Stimulated activated CD8-positive, alpha-beta memory T cell treated with anti-CD3 and anti-CD28 coated beads, Interleukin-12 subunit alpha, Interleukin-12 subunit beta, amount 100 ng/mL, for 24 hours (primary cell): ENCODE measurements around the gene KDM5A.
"Not testable (repeated sequence)": the region's sequence is repeated elsewhere in the genome, so short reads cannot be mapped to it uniquely, and the experiment has no call there.

ENCODE experiments used
- DNase-seq: peaks from one replicate; pipeline ENCODE4 v3.0.0-alpha.2; 2020; ENCODE audit errors: extremely low read depth

KDM5A gene

DNA sequence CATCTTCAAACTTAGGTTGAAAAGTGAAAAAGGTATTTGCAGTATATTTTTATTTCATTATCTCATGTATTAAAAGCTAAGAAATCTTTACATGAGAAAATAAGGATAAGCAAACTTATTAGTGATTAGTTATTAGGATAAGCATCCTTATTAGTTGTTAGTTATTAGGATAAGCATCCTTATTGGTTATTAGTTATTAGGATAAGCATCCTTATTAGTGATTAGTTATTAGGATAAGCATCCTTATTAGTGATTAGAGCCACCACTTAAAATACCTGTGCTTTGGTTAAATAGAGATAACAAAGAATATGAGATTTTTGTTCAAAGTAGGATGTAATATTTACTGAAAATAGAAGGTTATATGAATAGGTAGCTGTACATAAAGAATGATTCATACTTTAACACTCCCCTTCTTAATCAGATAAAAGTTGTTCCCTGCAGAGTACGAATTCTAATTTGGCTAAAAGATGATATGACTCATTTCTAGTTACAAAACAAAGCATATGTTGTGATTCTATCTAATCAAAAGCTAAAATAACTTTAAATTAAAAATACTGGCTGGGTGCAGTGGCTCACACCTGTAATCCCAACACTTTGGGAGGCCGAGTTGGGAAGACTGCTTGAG is 56.4 kb downstream of the KDM5A start:
- DNase-seq, result no peak

GRCh38 chr12:331287-331686 is 57.8 kb downstream of the KDM5A start:
- no peak for DNase-seq

DNA sequence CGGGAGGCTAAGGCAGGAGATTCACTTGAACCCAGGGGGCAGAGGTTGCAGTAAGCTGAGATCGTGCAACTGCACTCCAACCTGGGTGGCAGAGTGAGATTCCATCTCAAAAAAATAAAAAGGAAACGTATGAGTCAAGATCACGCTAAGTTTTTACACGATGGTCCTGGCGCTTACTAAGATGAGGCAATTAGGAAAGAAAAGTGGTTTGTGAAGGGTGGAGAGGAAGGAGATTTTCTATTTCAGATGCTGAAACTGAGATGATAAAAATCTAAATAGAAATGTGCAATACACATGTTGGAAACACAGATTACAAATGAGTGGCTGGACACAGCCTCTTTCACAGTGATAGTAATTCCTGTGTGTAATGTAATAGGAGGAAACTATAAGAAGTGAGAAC is 63.2 kb downstream of the KDM5A start:
- no peak for DNase-seq

DNA sequence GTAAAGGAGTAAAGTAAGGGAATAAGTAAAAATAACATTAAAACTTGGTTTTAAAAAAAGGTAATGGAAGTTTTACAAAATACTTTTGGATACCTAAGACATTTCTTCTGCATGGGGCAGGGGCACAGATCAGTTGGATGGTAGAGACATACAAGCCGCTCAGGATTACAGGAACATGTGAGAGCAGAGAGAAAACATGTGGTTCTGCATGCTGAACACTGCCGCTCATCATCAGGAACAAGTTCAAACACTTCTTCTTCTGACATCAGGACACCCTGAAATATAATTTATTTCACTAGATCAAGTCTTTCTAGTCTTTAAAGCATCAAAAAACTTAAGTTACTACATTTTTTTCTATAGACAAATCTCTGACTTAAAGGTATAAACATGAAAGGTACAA is 65.6 kb downstream of the KDM5A start:
- no peak for DNase-seq

GRCh38 chr12:321606-322326 is 67.4 kb downstream of the KDM5A start:
- DNase-seq, result no peak

DNA sequence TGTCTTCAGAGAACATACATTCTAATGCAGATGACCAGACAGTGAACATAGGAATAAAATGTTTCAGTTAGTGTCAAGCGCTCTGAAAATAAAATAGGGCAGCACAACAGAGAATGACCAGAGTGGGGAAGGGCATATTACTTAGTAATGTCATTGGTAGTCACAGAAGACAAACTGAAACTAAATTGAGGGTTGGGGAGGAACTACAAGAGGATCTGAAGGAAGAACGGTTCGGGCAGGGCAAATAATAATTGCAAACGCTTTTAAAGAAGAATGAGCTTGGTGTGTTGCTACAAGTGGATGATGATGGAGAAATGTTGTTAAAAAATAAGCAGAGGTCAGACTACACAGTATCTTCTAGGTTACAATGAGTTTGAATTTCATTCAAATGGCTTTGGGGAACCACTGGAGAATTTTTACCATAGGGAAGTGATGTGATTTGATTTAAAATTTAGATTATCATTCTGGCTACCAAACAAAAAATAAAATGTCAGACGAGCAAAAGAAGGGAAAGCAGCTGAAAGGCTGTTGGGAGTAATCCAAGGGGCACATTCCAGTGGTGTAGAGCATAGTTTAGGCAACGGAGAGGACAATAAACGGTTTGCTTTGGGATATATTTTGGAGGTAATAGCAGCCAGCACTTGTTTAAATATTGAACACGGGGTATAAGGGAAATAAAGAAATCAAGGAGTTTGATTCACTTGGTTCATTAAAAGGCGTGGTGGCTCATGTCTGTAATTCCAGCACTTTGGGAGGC is 70.2 kb downstream of the KDM5A start:
- no peak for DNase-seq

DNA sequence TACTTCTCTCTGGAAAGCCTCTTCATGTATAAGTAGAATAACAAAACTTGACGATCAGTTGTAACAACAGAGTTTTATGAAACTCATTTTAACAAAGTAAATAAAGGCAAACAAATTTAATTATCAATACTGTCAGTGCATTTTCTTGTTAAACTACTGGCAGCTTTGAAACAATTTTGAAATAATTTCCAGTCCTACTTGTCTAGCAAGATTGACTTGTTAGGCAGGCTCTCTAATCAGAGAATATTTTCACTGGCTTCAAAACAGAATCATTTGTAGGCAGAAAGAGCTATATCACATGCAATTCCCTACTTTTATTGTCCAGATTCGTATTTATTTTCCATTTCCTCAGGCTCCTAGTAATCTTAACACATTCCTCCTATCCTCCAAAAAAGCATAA is 80.6 kb downstream of the KDM5A start:
- DNase-seq, result no peak

- no peak for DNase-seq
These were observed 81.7 kb downstream of the KDM5A start for GRCh38 chr12:307406-307805.

GRCh38 chr12:304805-305204 is 84.3 kb downstream of the KDM5A start:
- no peak for DNase-seq

GRCh38 chr12:302766-303165 is 86.4 kb downstream of the KDM5A start:
- not testable (repeated sequence) for DNase-seq

- not testable (repeated sequence) for DNase-seq
These were observed 89.0 kb downstream of the KDM5A start for GRCh38 chr12:300166-300565.

- not testable (repeated sequence) for DNase-seq
These were observed 89.6 kb downstream of the KDM5A start for GRCh38 chr12:299511-299910.

DNA sequence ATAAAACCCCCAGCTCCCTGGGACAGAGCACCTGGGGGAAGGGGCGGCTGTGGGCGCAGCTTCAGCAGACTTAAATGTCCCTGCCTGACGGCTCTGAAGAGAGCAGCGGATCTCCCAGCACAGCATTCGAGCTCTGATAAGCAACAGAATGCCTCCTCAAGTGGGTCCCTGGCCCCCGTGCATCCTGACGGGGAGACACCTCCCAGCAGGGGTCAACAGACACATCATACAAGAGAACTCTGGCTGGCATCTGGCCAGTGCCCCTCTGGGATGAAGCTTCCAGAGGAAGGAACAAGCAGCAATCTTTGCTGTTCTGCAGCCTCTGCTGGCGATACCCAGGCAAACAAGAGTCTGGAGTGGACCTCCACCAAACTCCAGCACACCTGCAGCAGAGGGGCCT is 91.1 kb downstream of the KDM5A start:
- not testable (repeated sequence) for DNase-seq

GRCh38 chr12:295132-295531 is 94.0 kb downstream of the KDM5A start:
- no peak for DNase-seq

GRCh38 chr12:293199-293598 is 95.9 kb downstream of the KDM5A start:
- no peak for DNase-seq

DNA sequence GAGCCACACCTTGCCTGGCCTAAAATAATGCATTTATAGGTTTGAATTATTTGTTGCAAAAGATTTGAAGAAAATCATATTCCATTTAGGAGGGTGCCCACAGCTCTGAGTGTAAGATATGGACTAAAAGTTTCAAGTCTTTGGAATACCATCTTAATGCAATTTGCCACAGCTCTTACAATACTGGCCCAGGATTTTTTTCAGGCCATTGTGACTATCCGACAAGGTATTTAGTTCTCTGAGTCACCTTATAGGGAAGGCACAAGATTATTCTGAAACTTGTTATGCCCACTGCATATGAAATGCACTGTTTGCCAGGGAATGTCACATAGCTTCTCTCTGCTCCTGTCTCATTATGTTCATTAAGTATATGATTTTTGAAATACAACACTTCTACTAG is 96.9 kb downstream of the KDM5A start:
- no peak for DNase-seq

GRCh38 chr12:291153-291723 is 97.9 kb downstream of the KDM5A start:
- DNase-seq, result no peak

- no peak for DNase-seq
These were observed 100.4 kb downstream of the KDM5A start for GRCh38 chr12:288687-289086.

- no peak for DNase-seq
These were observed 102.4 kb downstream of the KDM5A start for GRCh38 chr12:286531-287300.

DNA sequence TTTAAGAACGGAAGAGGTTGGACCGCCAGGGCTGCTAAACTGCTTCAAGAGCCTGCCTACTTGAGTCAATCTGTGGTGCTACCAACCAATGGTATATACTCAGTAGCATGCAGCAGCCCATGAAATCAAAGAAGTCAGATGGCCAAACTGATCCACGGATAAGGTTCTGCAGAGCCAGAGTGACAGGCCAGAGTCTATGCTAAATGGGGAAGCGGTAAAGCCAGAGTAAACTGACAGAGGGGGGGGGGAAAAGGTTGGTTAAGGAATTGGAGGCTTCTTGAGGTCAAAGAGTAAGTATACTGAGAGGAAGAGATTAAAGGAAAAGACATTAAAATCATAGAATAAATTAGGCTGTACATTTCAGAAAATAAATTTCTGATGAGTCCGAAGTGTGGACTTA is 111.1 kb downstream of the KDM5A start:
- DNase-seq, result no peak

DNA sequence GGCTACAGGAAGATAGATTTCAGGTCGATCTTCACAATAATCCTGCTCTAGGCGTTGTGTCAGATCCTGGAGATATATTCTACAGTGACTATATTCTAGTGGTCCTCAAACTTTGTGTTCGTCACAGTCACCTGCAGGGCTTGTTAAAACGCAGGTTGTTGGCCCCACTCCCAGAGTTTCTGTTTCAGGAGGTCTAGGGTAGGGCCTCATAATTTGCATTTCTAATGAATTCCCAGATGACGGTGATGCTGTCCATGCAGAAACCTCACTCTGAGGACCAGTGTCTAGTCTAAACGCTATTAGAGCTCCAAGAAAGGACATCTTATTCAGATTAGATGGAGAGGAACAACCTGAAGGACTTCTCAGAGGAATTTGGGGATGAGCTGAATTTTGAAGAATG is 113.3 kb downstream of the KDM5A start:
- no peak for DNase-seq

DNA sequence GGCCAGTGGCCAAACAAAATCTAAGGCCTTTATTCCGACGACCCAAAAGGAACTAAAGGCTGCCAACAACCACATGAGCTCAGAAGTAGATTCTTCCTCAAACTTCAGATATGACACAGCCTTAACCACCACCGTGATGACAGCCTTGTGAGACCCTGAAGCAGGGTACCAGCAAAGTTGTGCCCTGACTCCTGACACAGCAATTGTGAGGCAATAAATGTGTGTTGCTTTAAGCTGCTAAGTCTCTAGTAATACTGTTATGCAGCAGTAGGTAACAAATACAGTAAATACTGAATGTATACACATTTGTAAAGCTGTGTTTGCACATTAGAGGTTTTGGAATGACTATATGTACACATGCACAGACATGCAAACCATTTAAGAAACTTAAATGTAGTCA is 115.7 kb downstream of the KDM5A start:
- DNase-seq, result no peak
